CD14-positive monocyte (primary cell): ENCODE results near the gene OR2T3. TPM values are rescaled to one million over a fixed set of nuclear protein-coding genes. Genes with fewer than 3 reads are reported as not detected.
"Not testable (repeated sequence)": the region's sequence is repeated elsewhere in the genome, so short reads cannot be mapped to it uniquely, and the experiment has no call there.

Experiments
- DNase-seq, 3 donors: peaks; one replicate each; pipeline ENCODE4 v3.0.0-alpha.2; 2011 to 2022
- H2AFZ ChIP-seq: 2 replicates; pipeline ENCODE4 v1.6.0; 2012; ENCODE audit warnings: mild to moderate bottlenecking, low read depth, low read length, inconsistent platforms; ENCODE audit not compliant: insufficient read depth, poor library complexity, severe bottlenecking
- H3K27ac ChIP-seq, 2 donors: 1 replicate in 1 of 2; 2 replicates in 1 of 2; pipeline ENCODE4 v1.5.1; 2012 to 2013; ENCODE audit warnings: low read length in 2 of 2, control low read depth in 1 of 2, inconsistent platforms in 1 of 2, low read depth in 1 of 2, mild to moderate bottlenecking in 1 of 2
- H3K27me3 ChIP-seq, 2 donors: one replicate each; pipeline versions ENCODE4 v1.6.0 to v1.6.1; 2011 to 2013; ENCODE audit warnings: low read length in 2 of 2; ENCODE audit not compliant: control insufficient read depth in 2 of 2, insufficient read depth in 2 of 2
- H3K36me3 ChIP-seq, 2 donors: replicated peaks in 1 of 2; 1 replicate in 1 of 2; 2 replicates in 1 of 2; pipeline versions ENCODE4 v1.5.1 to v1.6.1; 2012 to 2013; ENCODE audit warnings: low read length in 2 of 2, control low read depth in 1 of 2, inconsistent platforms in 1 of 2, mild to moderate bottlenecking in 1 of 2; ENCODE audit not compliant: insufficient read depth in 2 of 2, control insufficient read depth in 1 of 2
- H3K4me1 ChIP-seq, 2 donors: 1 replicate in 1 of 2; 2 replicates in 1 of 2; pipeline versions ENCODE4 v1.5.1 to v1.6.1; 2012 to 2013; ENCODE audit warnings: low read length in 2 of 2, control low read depth in 1 of 2, inconsistent platforms in 1 of 2, mild to moderate bottlenecking in 1 of 2, moderate library complexity in 1 of 2; ENCODE audit not compliant: insufficient read depth in 2 of 2, control insufficient read depth in 1 of 2
- H3K4me2 ChIP-seq: replicated peaks from 2 replicates; pipeline ENCODE3; 2012; ENCODE audit warnings: low read length, moderate library complexity, mild to moderate bottlenecking; ENCODE audit not compliant: poor library complexity, severe bottlenecking; ENCODE audit errors: extremely low read depth
- H3K4me3 ChIP-seq, 3 experiments: fragments of 200-600 bp in 1 of 3; sonication (generic) in 1 of 3; replicated peaks in 1 of 3; 1 replicate in 2 of 3; 2 replicates in 1 of 3; pipeline ENCODE4 v1.5.1; 2011 to 2013; ENCODE audit warnings: low read length in 3 of 3, mild to moderate bottlenecking in 3 of 3, control low read depth in 2 of 3, low read depth in 2 of 3, inconsistent platforms in 1 of 3, moderate library complexity in 1 of 3
- H3K79me2 ChIP-seq: 2 replicates; pipeline ENCODE4 v1.6.0; 2012; ENCODE audit warnings: mild to moderate bottlenecking, control low read depth, inconsistent platforms, low read length, moderate library complexity; ENCODE audit not compliant: insufficient read depth
- H3K9ac ChIP-seq: 2 replicates; pipeline ENCODE4 v1.6.0; 2017; ENCODE audit warnings: low read length, mild to moderate bottlenecking; ENCODE audit not compliant: insufficient read depth, poor library complexity, severe bottlenecking
- H3K9me3 ChIP-seq, 2 donors: replicated peaks in 1 of 2; 1 replicate in 1 of 2; 2 replicates in 1 of 2; pipeline versions ENCODE4 v1.5.1 to v1.6.1; 2012 to 2013; ENCODE audit warnings: low read length in 2 of 2, control low read depth in 1 of 2; ENCODE audit not compliant: control insufficient read depth in 1 of 2, insufficient read depth in 1 of 2
- H4K20me1 ChIP-seq: 2 replicates; pipeline ENCODE4 v1.6.0; 2012; ENCODE audit warnings: mild to moderate bottlenecking, low read length, control low read depth, moderate library complexity; ENCODE audit not compliant: insufficient read depth
- H3K27ac Mint-ChIP-seq, 7 donors: one replicate each; pipeline ENCODE4 v1.8.0; 2020; ENCODE audit warnings: mild to moderate bottlenecking in 7 of 7, mixed read lengths in 7 of 7, moderate library complexity in 6 of 7, inconsistent platforms in 2 of 7
- H3K27me3 Mint-ChIP-seq, 3 donors: one replicate each; pipeline ENCODE4 v1.8.0; 2021 to 2022; ENCODE audit warnings: low read depth in 3 of 3, mild to moderate bottlenecking in 3 of 3, mixed read lengths in 3 of 3, moderate library complexity in 3 of 3, inconsistent platforms in 1 of 3
- H3K36me3 Mint-ChIP-seq, 2 donors: one replicate each; pipeline ENCODE4 v1.8.0; 2020; ENCODE audit warnings: mixed read lengths in 2 of 2, inconsistent platforms in 1 of 2, mild to moderate bottlenecking in 1 of 2
- H3K4me1 Mint-ChIP-seq: one replicate; pipeline ENCODE4 v1.8.0; 2020; ENCODE audit warnings: mild to moderate bottlenecking, mixed read lengths
- H3K4me3 Mint-ChIP-seq, 2 donors: one replicate each; pipeline ENCODE4 v1.8.0; 2020; ENCODE audit warnings: mild to moderate bottlenecking in 2 of 2, mixed read lengths in 2 of 2, moderate library complexity in 1 of 2
- H3K9me3 Mint-ChIP-seq, 7 donors: one replicate each; pipeline ENCODE4 v1.8.0; 2020 to 2022; ENCODE audit warnings: mixed read lengths in 7 of 7, mild to moderate bottlenecking in 6 of 7, moderate library complexity in 6 of 7, inconsistent platforms in 2 of 7
- CTCF ChIP-seq: fragments of 200-600 bp; IDR thresholded peaks from one replicate; pipeline ENCODE4 v1.8.0; 2022; ENCODE audit warnings: antibody characterized with exemption, mild to moderate bottlenecking
- WGBS: methylation state at CpG from one replicate; pipeline ENCODE4 v1.1.5; 2013; ENCODE audit warnings: missing lambda C conversion rate; ENCODE audit not compliant: insufficient coverage; 5-methylcytosine and 5-hydroxymethylcytosine counted together
- intact Hi-C, 2 donors: fragments of 100-400 bp; cut with micrococcal nuclease; formaldehyde crosslinking; loops; one replicate each; pipeline versions ENCODE4 v1.15.0 to v1.15.1; 2023
- polyA plus RNA-seq, 3 donors: library from polyadenylated mRNA; depleted of rRNA in 1 of 3; unstranded in 2 of 3; stranded (reverse) in 1 of 3; fragments of 300-500 nt in 2 of 3; fragments of >200 nt in 1 of 3; fragmentation: Illumina TruSeq in 2 of 3; gene quantifications; 1 replicate in 2 of 3; 2 replicates in 1 of 3; pipeline ENCODE4 v1.2.3, GENCODE V29; 2012 to 2021

OR2T3 gene
- polyA plus RNA-seq, 3 donors = 0.08 TPM; not detected in 2

- H3K4me1 Mint-ChIP-seq, H3K27me3 ChIP-seq, intact Hi-C loops, H2AFZ ChIP-seq, H3K36me3 Mint-ChIP-seq, H3K4me3 ChIP-seq, H3K4me1 ChIP-seq, H3K27ac Mint-ChIP-seq, H3K9me3 ChIP-seq, H4K20me1 ChIP-seq, H3K27me3 Mint-ChIP-seq, H3K9ac ChIP-seq, H3K79me2 ChIP-seq, H3K4me3 Mint-ChIP-seq, DNase-seq, H3K4me2 ChIP-seq, H3K36me3 ChIP-seq, H3K9me3 Mint-ChIP-seq, H3K27ac ChIP-seq: not testable (repeated sequence)
Observed at GRCh38 chr1:248510217-248510616, 37.1 kb downstream of the OR2T3 start.

GRCh38 chr1:248521856-248522255 lies 48.7 kb downstream of the OR2T3 start:
- intact Hi-C loops = no loop called here
- peaks cover 0 to 15% (median 11%) of the 10 kb centered on the region in 7 donors for H3K9me3 Mint-ChIP-seq
- H3K27me3 Mint-ChIP-seq = no peaks in the 10 kb centered on the region
- 91% methylated on average over 11 of the region's 12 CpGs for WGBS
- no peaks in the 10 kb centered on the region for H3K36me3 Mint-ChIP-seq
- no peak overlapping the region for H3K4me2 ChIP-seq
- H4K20me1 ChIP-seq = no peaks in the 10 kb centered on the region
- H3K27ac Mint-ChIP-seq = no peak overlapping the region
- H3K9me3 ChIP-seq = no peaks in the 10 kb centered on the region
- no peak overlapping the region for H3K4me3 ChIP-seq
- no peak overlapping the region for H3K9ac ChIP-seq
- TF ChIP-seq CTCF = no peak
- no peak overlapping the region for H2AFZ ChIP-seq
- H3K27me3 ChIP-seq = no peaks in the 10 kb centered on the region
- no peaks in the 10 kb centered on the region for H3K4me1 ChIP-seq
- no peaks in the 10 kb centered on the region for H3K79me2 ChIP-seq
- no peak overlapping the region for H3K4me3 Mint-ChIP-seq
- no peaks in the 10 kb centered on the region for H3K36me3 ChIP-seq
- no peak overlapping the region for H3K27ac ChIP-seq
- no peak for DNase-seq
- no peaks in the 10 kb centered on the region for H3K4me1 Mint-ChIP-seq

Other genes starting within 250 kb of the OR2T3 start
- gene OR2M4, start 241.9 kb upstream of the OR2T3 start, polyA plus RNA-seq = not detected
- gene OR2T33, start 195.4 kb upstream of the OR2T3 start, polyA plus RNA-seq = not detected
- gene OR2T12, start 169.9 kb upstream of the OR2T3 start, polyA plus RNA-seq = not detected
- gene OR2M7, start 148.8 kb upstream of the OR2T3 start, polyA plus RNA-seq = not detected
- gene OR14C36, start 124.6 kb upstream of the OR2T3 start, polyA plus RNA-seq = not detected
- gene OR2T4, start 111.7 kb upstream of the OR2T3 start, polyA plus RNA-seq = not detected
- not detected for gene OR2T6, start 97.6 kb upstream of the OR2T3 start, polyA plus RNA-seq
- not detected for gene OR2T1, start 70.3 kb upstream of the OR2T3 start, polyA plus RNA-seq
- gene OR2T2, start 27.7 kb upstream of the OR2T3 start, polyA plus RNA-seq = not detected
- not detected for gene OR2T5, start 15.2 kb downstream of the OR2T3 start, polyA plus RNA-seq
- gene OR2G6, start 34.7 kb downstream of the OR2T3 start, polyA plus RNA-seq = not detected
- gene OR2T29, start 89.4 kb downstream of the OR2T3 start, polyA plus RNA-seq = not detected
- gene OR2T34, start 101.4 kb downstream of the OR2T3 start, polyA plus RNA-seq = not detected
- gene OR2T10, start 124.3 kb downstream of the OR2T3 start, polyA plus RNA-seq = not detected
- gene OR2T11, start 161.7 kb downstream of the OR2T3 start, polyA plus RNA-seq = not detected
- not detected for gene OR2T35, start 171.9 kb downstream of the OR2T3 start, polyA plus RNA-seq
- not detected for gene OR2T27, start 182.2 kb downstream of the OR2T3 start, polyA plus RNA-seq
- not detected for gene OR14I1, start 229.4 kb downstream of the OR2T3 start, polyA plus RNA-seq